T47D (cell line): Measurements from ENCODE around the gene ZNF333.
"Not testable (repeated sequence)": the region's sequence is repeated elsewhere in the genome, so short reads cannot be mapped to it uniquely, and the experiment has no call there.

ENCODE experiments used
- DNase-seq, 2 experiments: peaks; one replicate each; pipeline versions ENCODE4 v3.0.0 to v3.0.0-alpha.2; 2011 to 2012; ENCODE audit warnings: low read depth in 1 of 2, low spot score in 1 of 2
- JUND ChIP-seq: IDR thresholded peaks from 2 replicates; pipeline ENCODE4 v1.6.1; 2012; ENCODE audit warnings: low read depth
- in situ Hi-C: cut with HindIII; loops from 2 replicates; pipeline ENCODE4 v1.10.0; 2016; ENCODE audit warnings: low sequenced_read_pairs, low pct_unique_long_range_greater_than_20kb

ZNF333 gene

DNA sequence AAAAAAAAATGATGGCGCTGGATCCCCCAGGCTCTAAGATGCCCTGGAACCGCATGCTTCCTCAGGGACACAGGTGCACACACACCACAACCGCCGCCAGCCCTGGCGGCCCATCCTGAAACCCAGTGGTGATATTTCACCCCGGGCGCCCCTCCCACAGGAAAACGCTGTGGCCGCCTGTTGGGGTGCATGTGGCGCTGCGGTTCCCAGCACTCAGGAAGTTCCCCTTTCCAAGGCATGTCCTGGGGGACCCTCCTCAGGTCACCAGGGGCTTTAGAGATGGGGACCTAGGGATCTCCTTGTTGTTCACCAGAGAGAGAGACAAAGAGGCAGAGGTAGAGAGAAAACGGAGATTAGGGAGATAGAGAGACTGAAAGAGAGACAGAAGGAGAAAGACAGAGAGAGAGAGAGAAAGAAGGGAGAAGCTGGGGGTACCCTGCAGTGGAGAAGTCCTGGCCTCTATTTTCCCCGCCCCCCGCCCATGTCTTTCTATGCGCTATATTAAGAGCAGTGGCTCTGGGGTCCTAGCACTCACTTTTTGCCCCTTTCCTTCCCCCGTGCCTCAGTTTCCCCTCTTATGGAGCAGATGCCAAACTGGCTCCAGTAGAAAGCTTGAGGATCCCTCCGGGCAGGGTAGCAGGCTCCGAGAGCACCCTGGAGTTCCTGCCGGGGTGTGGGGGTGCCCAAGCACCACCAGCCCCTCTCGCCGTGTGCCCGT is 86.2 kb downstream of the ZNF333 start:
- DNase-seq: no peak
- in situ Hi-C loops: no loop called here
- TF ChIP-seq JUND: no peak

GRCh38 chr19:14777645-14778044 is 87.8 kb downstream of the ZNF333 start:
- DNase-seq, in situ Hi-C loops: not testable (repeated sequence)

DNA sequence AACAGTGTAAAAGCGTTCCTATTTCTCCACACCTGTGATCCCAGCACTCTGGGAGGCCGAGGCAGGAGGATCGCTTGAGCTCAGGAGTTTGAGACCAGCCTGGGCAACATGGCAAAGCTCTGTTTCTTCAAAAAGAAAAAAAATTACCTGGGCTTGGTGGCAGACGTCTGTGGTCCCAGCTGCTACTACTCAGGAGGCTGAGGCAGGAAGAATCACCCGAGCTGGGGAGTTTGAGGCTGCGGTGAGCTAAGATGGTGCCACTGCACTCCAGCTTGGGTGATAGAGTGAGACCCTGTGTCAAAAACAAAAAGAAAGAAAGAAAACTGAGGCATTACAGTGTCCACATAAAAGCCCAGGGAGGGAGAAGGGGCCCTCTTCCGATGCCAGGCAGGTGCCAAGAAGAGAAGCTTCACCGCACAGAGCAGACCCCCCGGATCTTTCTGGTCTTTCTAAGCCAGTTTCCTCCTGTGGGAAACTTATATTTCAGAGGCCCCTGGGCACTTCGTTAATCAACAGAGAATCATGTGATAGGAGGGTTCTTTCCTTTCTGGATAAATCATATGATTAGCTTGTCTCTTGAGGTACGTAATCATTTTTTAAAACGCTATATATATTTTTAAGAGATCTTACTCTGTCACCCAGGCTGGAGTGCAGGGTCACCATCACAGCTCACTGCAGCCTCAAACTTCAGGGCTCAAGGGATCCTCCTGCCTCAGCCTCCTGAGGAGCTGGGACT is 88.4 kb downstream of the ZNF333 start, which contains the start of gene ADGRE2:
Gene ADGRE2 (minus strand): TSS at position 451 of the 736 bp plus-strand sequence. CDS start 1,804 bp downstream, outside the sequence.
- DNase-seq, in situ Hi-C loops: not testable (repeated sequence)

DNA sequence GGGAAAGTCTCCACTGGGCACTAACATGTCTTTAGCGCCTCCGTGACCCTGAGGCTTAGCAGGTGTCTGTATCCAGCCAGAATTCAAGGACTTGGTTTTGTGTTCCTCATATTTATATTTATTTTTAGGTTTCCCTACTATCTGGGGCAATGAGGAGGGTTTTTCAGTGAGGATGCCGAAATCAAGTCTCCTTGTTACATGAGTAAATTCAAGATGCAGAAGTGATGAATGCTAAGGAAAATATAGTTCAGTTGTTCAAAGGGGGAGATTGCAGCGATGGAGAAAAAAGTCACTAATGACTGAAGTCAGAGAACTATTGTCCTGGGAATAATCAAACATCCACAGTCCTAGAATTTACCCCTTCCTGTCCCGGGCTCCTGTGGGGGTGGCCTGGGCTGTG is 89.3 kb downstream of the ZNF333 start:
- in situ Hi-C loops: no loop called here
- DNase-seq: no peak
- TF ChIP-seq JUND: no peak

GRCh38 chr19:14780622-14781225 is 90.9 kb downstream of the ZNF333 start:
- in situ Hi-C loops, DNase-seq: not testable (repeated sequence)

- in situ Hi-C loops: not testable (repeated sequence)
Observed at GRCh38 chr19:14781713-14782536, 92.1 kb downstream of the ZNF333 start.

DNA sequence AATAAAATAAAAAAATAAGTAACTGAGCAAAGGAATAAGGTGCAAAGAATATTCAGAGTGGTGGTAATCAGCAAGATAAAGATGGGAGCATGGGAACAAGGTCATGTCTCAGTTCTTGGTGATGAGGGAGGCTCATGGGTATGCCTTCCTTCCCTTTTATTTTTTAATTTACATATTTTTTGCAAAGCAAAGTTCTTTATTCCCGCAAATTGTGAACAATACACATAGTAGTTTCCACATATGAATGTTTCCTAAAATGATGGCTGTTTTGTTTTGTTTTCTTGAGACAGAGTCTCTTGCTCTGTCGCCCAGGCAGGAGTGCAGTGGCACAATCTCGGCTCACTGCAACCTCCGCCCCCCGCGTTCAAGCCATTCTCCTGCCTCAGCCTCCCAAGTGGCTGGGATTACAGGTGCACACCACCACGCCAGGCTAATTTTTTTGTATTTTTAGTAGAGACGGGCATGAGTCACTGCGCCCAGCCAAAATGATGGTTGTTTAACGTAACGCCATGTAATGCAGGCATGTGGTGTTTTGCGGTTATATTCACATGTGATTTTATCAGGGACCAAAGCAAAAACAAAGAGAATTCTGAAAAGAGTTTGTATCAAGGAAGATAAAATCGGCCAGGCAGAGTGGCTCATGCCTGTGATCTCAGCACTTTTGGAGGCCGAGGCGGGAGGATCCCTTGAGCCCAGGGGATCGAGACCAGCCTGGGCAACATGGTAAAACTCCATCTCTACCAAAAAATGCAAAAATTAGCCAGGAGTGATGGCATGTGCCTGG is 93.0 kb downstream of the ZNF333 start:
- no peak for DNase-seq
- TF ChIP-seq JUND: no peak

More at GRCh38 chr19:14781713-14782536, 92.1 kb downstream of the ZNF333 start:
- DNase-seq: not testable (repeated sequence)

More for the DNA sequence above, 93.0 kb downstream of the ZNF333 start:
- in situ Hi-C loops: no loop called here
